Osteoblast (primary cell): ENCODE measurements around the gene ACAN. TPM values are rescaled to one million over a fixed set of nuclear protein-coding genes. Genes with fewer than 3 reads are reported as not detected.

ENCODE experiments used
- DNase-seq: peaks from one replicate; pipeline ENCODE4 v3.0.0; 2011; ENCODE audit warnings: low spot score, mixed read lengths; ENCODE audit not compliant: insufficient read length; ENCODE audit errors: missing footprints
- H2AFZ ChIP-seq: 2 replicates; pipeline ENCODE4 v1.6.0; 2011; ENCODE audit warnings: mild to moderate bottlenecking, low read length
- H3K27ac ChIP-seq: 2 replicates; pipeline ENCODE4 v1.5.1; 2011; ENCODE audit warnings: mild to moderate bottlenecking, low read depth, low read length, moderate library complexity
- H3K27me3 ChIP-seq: 2 replicates; pipeline ENCODE4 v1.6.0; 2012; ENCODE audit warnings: mild to moderate bottlenecking, control low read depth, inconsistent platforms, low read length, moderate library complexity; ENCODE audit not compliant: insufficient read depth
- H3K36me3 ChIP-seq: 2 replicates; pipeline ENCODE4 v1.5.1; 2011; ENCODE audit warnings: mild to moderate bottlenecking, low read length, control low read depth, moderate library complexity; ENCODE audit not compliant: insufficient read depth
- H3K4me1 ChIP-seq: 2 replicates; pipeline ENCODE4 v1.5.1; 2011; ENCODE audit warnings: mild to moderate bottlenecking, low read length, control low read depth, moderate library complexity; ENCODE audit not compliant: insufficient read depth
- H3K4me2 ChIP-seq: 2 replicates; pipeline ENCODE4 v1.6.0; 2011; ENCODE audit warnings: mild to moderate bottlenecking, low read length; ENCODE audit not compliant: insufficient read depth
- H3K4me3 ChIP-seq: fragments of 200-600 bp; sonication (generic); 3 replicates; pipeline ENCODE4 v1.5.1; 2012; ENCODE audit warnings: mild to moderate bottlenecking, low read length, inconsistent platforms; ENCODE audit not compliant: insufficient read depth
- H3K79me2 ChIP-seq: 2 replicates; pipeline ENCODE4 v1.6.0; 2012; ENCODE audit warnings: mild to moderate bottlenecking, low read length, control low read depth, inconsistent platforms; ENCODE audit not compliant: insufficient read depth
- H3K9me3 ChIP-seq: 2 replicates; pipeline ENCODE4 v1.5.1; 2011; ENCODE audit warnings: low read depth, low read length, control low read depth
- H4K20me1 ChIP-seq: 2 replicates; pipeline ENCODE4 v1.6.0; 2012; ENCODE audit warnings: mild to moderate bottlenecking, low read length, control low read depth; ENCODE audit not compliant: insufficient read depth
- CTCF ChIP-seq: IDR thresholded peaks from 2 replicates; pipeline ENCODE4 v1.5.1; 2011; ENCODE audit warnings: mild to moderate bottlenecking, low read depth, low read length, moderate library complexity; ENCODE audit errors: extremely low read depth
- total RNA-seq: library from RNA; depleted of rRNA; stranded (reverse); fragments of >200 nt; gene quantifications from 2 replicates; pipeline ENCODE4 v1.2.3, GENCODE V29; 2012

The ACAN gene
- total RNA-seq, 1 donor = 12.7 TPM

- TF ChIP-seq CTCF = peak; percentile 93
- Histone ChIP-seq H3K4me2 (no peak overlapping the region), H3K79me2 (no peaks in the 10 kb centered on the region), H3K27ac (no peak overlapping the region), H3K4me1 (peaks cover 20% of the 10 kb centered on the region), H4K20me1 (peaks cover 14% of the 10 kb centered on the region), H3K9me3 (no peaks in the 10 kb centered on the region), H3K4me3 (no peak overlapping the region), H3K36me3 (peaks cover 43% of the 10 kb centered on the region), H3K27me3 (peaks cover 8% of the 10 kb centered on the region), H2AFZ (no peak overlapping the region)
- peak; percentile 96 for DNase-seq
Observed at GRCh38 chr15:88878720-88879184, 75.5 kb downstream of the ACAN start.

DNA sequence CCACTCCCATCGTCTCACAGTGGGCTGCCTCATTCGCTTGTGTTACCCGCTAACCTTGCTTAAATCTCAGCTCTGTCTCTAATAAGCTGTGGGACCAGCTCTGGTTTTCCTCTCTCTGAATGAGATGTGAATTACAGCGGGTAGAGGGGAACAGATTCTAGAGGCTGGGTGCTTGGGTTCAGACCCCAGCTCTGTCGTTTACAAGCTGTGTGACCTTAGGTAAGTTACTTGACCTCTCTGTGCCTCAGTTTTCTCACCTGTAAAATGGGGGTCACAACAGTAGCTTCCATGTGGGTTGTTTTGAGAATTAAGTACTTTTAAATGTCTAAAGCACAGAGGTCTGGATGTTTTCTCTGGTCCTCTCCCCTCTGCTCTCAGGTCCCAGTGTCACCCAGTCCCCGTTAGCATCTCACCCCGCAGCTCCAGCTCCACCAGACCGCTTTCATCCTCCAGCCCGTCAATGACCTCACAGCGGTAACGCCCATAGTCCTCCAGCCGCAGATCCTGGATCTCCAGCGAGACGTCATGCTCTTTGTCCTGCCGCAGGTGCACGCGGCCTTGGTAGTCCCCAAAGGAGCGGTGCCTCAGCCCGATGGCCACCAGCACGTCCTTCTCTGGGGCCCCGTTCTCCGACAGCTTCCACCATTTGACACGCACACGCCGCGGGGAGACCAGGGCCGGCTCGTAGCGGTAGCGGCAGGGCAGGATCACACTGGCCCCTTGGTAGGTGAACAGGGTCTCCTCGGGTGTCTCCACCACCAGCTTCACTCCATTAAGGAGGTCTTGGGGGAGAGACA, 77.9 kb downstream of the ACAN start:
- peaks cover 42% of the 10 kb centered on the region for H3K36me3 ChIP-seq
- peaks cover 20% of the 10 kb centered on the region for H3K4me1 ChIP-seq
- no peak for TF ChIP-seq CTCF
- H3K79me2 ChIP-seq = no peaks in the 10 kb centered on the region
- H3K27ac ChIP-seq = no peak overlapping the region
- peaks cover 11% of the 10 kb centered on the region for H4K20me1 ChIP-seq
- no peaks in the 10 kb centered on the region for H3K9me3 ChIP-seq
- no peak overlapping the region for H2AFZ ChIP-seq
- H3K4me3 ChIP-seq = no peak overlapping the region
- H3K27me3 ChIP-seq = no peaks in the 10 kb centered on the region
- H3K4me2 ChIP-seq = no peak overlapping the region
- no peak for DNase-seq

DNA sequence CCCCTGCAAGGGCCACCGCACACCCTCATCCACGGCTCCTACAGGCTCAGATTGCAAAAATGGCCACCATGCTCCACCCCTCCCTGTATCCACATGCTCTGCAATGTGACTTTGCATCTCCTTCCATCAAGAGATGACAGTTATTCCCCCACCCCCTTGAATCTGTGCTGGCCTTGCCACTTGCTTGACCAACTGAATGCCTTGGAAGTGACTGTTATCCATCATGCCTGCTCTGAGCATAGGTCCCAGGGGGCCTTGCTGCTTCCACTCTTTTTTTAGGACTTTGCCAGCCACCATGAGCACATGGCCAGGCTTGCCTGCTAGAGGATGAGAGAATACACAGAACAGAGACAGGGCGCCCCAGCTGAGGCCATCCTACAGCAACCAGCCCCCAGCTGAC, 78.5 kb downstream of the ACAN start:
- Histone ChIP-seq H3K27ac (peak overlapping the region; percentile 56), H3K79me2 (no peaks in the 10 kb centered on the region), H3K36me3 (peaks cover 40% of the 10 kb centered on the region), H3K9me3 (no peaks in the 10 kb centered on the region), H3K27me3 (no peaks in the 10 kb centered on the region), H3K4me1 (peaks cover 20% of the 10 kb centered on the region), H3K4me3 (no peak overlapping the region), H3K4me2 (no peak overlapping the region), H4K20me1 (peaks cover 6% of the 10 kb centered on the region), H2AFZ (no peak overlapping the region)
- DNase-seq = peak; percentile 94
- TF ChIP-seq CTCF = no peak

- H3K27ac ChIP-seq = peak overlapping the region; percentile 56
- peaks cover 5% of the 10 kb centered on the region for H4K20me1 ChIP-seq
- H3K36me3 ChIP-seq = peaks cover 35% of the 10 kb centered on the region
- H3K27me3 ChIP-seq = no peaks in the 10 kb centered on the region
- no peak overlapping the region for H3K4me2 ChIP-seq
- H3K4me1 ChIP-seq = peaks cover 16% of the 10 kb centered on the region
- no peaks in the 10 kb centered on the region for H3K9me3 ChIP-seq
- DNase-seq = peak; percentile 84
- H3K79me2 ChIP-seq = no peaks in the 10 kb centered on the region
- H2AFZ ChIP-seq = no peak overlapping the region
- TF ChIP-seq CTCF = no peak
- no peak overlapping the region for H3K4me3 ChIP-seq
Observed at GRCh38 chr15:88882785-88883184, 79.5 kb downstream of the ACAN start.
